GM21367 (cell line): ENCODE measurements around the gene IGSF9B.

Experiments
- ATAC-seq: cut with Tn5 transposase; IDR thresholded peaks from one replicate; pipeline ENCODE4 v1.9.1; 2021; ENCODE audit not compliant: unreplicated experiment

The IGSF9B gene

GRCh38 chr11:133985981-133986944 lies 29.5 kb upstream of the IGSF9B start:
- ATAC-seq = no peak

- ATAC-seq = no peak
Measured at GRCh38 chr11:133984828-133985227, 28.1 kb upstream of the IGSF9B start.

- no peak for ATAC-seq
Measured at GRCh38 chr11:133983660-133984316, 27.0 kb upstream of the IGSF9B start.

- no peak for ATAC-seq
Measured at GRCh38 chr11:133982876-133983275, 26.1 kb upstream of the IGSF9B start.

- ATAC-seq = no peak
Measured at GRCh38 chr11:133982151-133982550, 25.4 kb upstream of the IGSF9B start.

GRCh38 chr11:133981156-133981555 lies 24.4 kb upstream of the IGSF9B start:
- no peak for ATAC-seq

GRCh38 chr11:133980665-133981064 lies 23.9 kb upstream of the IGSF9B start:
- ATAC-seq = no peak

GRCh38 chr11:133978794-133979193 lies 22.0 kb upstream of the IGSF9B start:
- no peak for ATAC-seq

GRCh38 chr11:133977067-133977677 lies 20.4 kb upstream of the IGSF9B start:
- peak; percentile 99 for ATAC-seq

GRCh38 chr11:133975488-133975849 lies 18.7 kb upstream of the IGSF9B start:
- ATAC-seq = no peak

- no peak for ATAC-seq
Measured at GRCh38 chr11:133974836-133975487, 18.2 kb upstream of the IGSF9B start.

GRCh38 chr11:133971881-133972280 lies 15.1 kb upstream of the IGSF9B start:
- no peak for ATAC-seq

GRCh38 chr11:133969112-133969511 lies 12.3 kb upstream of the IGSF9B start:
- ATAC-seq = no peak

- ATAC-seq = no peak
Measured at GRCh38 chr11:133968300-133968699, 11.5 kb upstream of the IGSF9B start.

- no peak for ATAC-seq
Measured at GRCh38 chr11:133967599-133968238, 11.0 kb upstream of the IGSF9B start.

GRCh38 chr11:133966921-133967598 lies 10.3 kb upstream of the IGSF9B start:
- ATAC-seq = no peak

- no peak for ATAC-seq
Measured at GRCh38 chr11:133966172-133966651, 9.4 kb upstream of the IGSF9B start.

- no peak for ATAC-seq
Measured at GRCh38 chr11:133965031-133965601, 8.3 kb upstream of the IGSF9B start.

- ATAC-seq = no peak
Measured at GRCh38 chr11:133964356-133964755, 7.6 kb upstream of the IGSF9B start.

- no peak for ATAC-seq
Measured at GRCh38 chr11:133961890-133962289, 5.1 kb upstream of the IGSF9B start.
